HepG2 (cell line): ENCODE measurements around the gene OR4D9.

Experiments used
- ETV5 ChIP-seq: IDR thresholded peaks from 2 replicates; pipeline ENCODE4 v1.6.1; 2018; ENCODE audit warnings: missing biosample characterization, missing genetic modification reagents, inconsistent platforms, borderline replicate concordance
- JUN ChIP-seq: sonication (generic); formaldehyde crosslinking; IDR thresholded peaks from 2 replicates; pipeline ENCODE4 v1.4.0; 2020; ENCODE audit warnings: mild to moderate bottlenecking, missing genetic modification reagents
- MAZ ChIP-seq, 2 experiments: sonication (generic) in 1 of 2; formaldehyde crosslinking in 1 of 2; IDR thresholded peaks; 2 replicates each; pipeline versions ENCODE4 v1.5.0 to v1.6.1; 2012 to 2020; ENCODE audit warnings: low read depth in 2 of 2, mild to moderate bottlenecking in 2 of 2, borderline replicate concordance in 1 of 2, improper control_type of control experiment in 1 of 2, low read length in 1 of 2, missing genetic modification reagents in 1 of 2, moderate library complexity in 1 of 2
- MED8 ChIP-seq: sonication (generic); formaldehyde crosslinking; IDR thresholded peaks from 2 replicates; pipeline ENCODE4 v1.8.1; 2023; ENCODE audit warnings: mild to moderate bottlenecking, missing genetic modification reagents; ENCODE audit not compliant: insufficient replicate concordance
- ZFP36 ChIP-seq: fragments of 150-350 bp; IDR thresholded peaks from 2 replicates; pipeline ENCODE4 v1.6.1; 2018; ENCODE audit warnings: borderline replicate concordance, low read length, low read depth; ENCODE audit not compliant: partially characterized antibody
- TF ChIP-seq, protein P1 (sequence below): sonication (generic); formaldehyde crosslinking; IDR thresholded peaks from 2 replicates; pipeline ENCODE4 v1.5.0; 2020; ENCODE audit warnings: mild to moderate bottlenecking, missing genetic modification reagents, moderate library complexity

DNA sequence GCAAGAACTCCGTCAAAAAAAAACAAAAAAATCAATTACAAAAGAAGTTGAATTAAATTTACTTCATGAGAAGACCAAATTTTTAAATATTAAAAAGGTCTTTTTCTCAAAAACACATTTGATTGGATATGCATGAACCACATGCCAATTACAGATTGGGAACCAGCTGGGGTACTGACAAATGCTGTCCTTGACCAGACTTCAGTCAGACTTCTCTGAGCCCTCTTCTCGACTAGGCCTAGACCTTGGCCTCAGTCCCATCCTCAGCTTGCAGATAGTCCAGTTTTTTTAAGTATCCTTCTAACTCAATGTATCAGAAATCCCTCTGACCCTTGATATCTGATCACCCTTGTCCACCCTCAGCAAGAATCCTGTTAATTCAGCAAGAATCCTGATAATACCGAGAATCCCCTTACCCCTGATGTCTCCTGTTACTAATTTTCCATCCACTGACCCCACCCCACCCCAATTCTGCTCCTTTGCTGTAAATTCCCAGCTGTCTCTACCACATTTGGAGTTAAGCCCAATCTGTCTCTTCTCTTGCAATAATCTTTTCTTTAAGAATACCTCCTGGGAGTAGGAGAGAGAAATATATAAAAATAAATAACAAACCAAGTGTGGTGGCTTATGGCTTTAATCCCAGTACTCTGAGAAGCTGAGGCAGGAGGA lies 30.9 kb downstream of the OR4D9 start:
- TF ChIP-seq MAZ (IDR thresholded peaks at IDR 0.05; ENCODE audit: borderline replicate concordance, low read depth, low read length) (no peak), MAZ (CRISPR knock-in tag; IDR thresholded peaks at IDR 0.05; ENCODE audit: low read depth) (no peak), JUN (no peak), ZFP36 (no peak), ETV5 (CRISPR knock-in tag) (no peak), MED8 (CRISPR knock-in tag) (no peak)
- TF ChIP-seq, protein P1, sequence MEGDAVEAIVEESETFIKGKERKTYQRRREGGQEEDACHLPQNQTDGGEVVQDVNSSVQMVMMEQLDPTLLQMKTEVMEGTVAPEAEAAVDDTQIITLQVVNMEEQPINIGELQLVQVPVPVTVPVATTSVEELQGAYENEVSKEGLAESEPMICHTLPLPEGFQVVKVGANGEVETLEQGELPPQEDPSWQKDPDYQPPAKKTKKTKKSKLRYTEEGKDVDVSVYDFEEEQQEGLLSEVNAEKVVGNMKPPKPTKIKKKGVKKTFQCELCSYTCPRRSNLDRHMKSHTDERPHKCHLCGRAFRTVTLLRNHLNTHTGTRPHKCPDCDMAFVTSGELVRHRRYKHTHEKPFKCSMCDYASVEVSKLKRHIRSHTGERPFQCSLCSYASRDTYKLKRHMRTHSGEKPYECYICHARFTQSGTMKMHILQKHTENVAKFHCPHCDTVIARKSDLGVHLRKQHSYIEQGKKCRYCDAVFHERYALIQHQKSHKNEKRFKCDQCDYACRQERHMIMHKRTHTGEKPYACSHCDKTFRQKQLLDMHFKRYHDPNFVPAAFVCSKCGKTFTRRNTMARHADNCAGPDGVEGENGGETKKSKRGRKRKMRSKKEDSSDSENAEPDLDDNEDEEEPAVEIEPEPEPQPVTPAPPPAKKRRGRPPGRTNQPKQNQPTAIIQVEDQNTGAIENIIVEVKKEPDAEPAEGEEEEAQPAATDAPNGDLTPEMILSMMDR (CRISPR knock-in tag) = no peak
